Right renal cortex interstitium (tissue), 3 donors: Measurements from ENCODE around the gene SPATA13. TPM values are rescaled to one million over a fixed set of nuclear protein-coding genes. Genes with fewer than 3 reads are reported as not detected.
"Not testable (repeated sequence)": the region's sequence is repeated elsewhere in the genome, so short reads cannot be mapped to it uniquely, and the experiment has no call there.

Experiments used
- DNase-seq, 3 donors: peaks; one replicate each; pipeline ENCODE4 v3.0.0-alpha.2; 2013; ENCODE audit warnings: low read depth in 3 of 3, low spot score in 2 of 3
- polyA plus RNA-seq, 3 donors: library from polyadenylated mRNA; unstranded; fragments of 120-200 nt; gene quantifications; one replicate each; pipeline ENCODE4 v1.2.1, GENCODE V29; 2013; ENCODE audit not compliant: insufficient read length in 3 of 3

SPATA13 gene
- polyA plus RNA-seq = 10 to 100 TPM; 52.4 to 58.5 (median 56.4) TPM

DNA sequence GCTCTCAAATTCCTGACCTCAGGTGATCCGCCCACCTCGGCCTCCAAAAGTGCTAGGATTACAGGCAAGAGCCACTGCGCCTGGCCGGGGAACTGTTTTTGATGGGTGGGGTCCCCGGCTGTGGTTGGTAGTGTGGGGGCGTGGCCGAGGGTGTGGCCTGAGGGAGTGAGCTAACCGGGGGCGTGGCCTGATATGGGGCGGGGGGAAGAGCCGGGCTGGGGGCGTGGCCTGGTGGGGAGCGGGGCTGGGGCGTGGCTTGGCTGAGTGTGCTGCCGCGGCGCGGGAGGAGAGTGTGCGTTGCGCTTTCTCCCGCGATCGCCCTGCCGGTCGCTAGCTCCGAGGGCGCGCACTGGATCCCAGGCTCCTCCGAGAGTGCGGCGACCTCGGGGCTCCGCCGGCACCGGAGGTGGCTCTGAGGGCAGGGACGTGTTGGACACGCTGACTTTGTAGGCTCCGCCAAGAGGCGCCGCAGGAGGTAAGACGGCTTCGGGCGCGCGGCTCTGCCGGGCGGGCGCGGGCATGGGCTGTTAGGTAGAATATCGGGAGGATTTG, at the start of gene SPATA13:
Gene SPATA13 (plus strand): TSS at position 263 of the 552 bp plus-strand sequence. CDS start 62,210 bp downstream, outside the sequence.
- peak; percentile 65 to 81 (median 81) for DNase-seq

DNA sequence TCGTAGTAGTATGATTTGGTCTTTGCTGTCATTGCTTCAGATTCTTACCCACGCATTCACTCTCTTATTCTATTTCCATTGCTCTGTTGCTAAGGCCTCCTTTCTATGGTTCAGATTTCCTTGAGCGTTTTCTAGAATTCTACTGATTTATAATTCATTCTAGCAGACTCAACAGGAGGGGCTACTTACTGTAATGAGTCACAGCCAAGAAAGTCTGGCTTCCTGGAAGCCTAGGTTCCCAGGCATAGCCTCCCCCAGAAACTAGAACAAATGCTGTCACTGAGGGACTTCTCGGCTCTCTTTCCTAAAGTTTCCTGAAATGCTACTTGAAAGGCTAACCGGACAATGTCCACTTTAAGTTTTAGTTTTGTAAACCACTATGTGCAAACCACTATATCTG, 47.7 kb upstream of the SPATA13 start:
- no peak for DNase-seq

DNA sequence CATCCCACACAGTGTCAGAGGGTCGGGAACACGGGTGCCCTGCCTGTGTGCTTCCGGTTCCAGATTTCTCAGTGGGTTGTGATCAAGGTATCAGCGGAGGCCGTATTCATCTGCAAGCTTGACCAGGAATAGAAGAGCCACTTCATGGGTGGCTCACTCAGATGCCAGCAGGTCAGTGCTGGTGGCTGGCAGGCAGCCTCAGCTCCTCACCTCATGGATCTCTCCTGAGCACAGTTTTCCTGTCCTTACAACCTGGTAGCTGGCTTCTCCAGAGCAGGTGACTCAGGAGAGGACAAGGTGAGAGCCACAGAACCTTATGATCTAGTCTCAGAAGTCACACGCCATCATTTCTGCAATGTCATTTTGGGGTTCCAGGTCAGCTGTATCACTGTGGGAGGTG, 44.8 kb upstream of the SPATA13 start:
- no peak for DNase-seq

DNA sequence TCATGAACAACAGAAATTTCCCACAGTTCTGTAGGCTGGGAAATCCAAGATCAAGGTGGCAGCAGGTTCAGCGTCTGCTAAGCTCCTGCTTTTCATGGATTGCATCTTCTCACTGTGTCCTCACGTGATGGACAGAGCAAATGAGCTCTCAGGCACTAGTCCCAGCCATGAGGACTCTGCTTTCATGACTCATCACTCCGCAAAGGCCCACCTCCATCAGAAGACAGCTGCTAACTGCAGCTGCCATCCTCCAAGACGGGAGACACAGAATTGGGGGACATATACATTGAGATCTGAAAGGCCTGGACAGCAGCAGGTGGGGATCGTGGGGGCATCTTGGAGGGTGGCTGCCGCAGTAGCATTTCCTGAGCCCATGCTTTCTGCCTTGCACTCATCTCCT, 44.4 kb upstream of the SPATA13 start:
- no peak for DNase-seq

DNA sequence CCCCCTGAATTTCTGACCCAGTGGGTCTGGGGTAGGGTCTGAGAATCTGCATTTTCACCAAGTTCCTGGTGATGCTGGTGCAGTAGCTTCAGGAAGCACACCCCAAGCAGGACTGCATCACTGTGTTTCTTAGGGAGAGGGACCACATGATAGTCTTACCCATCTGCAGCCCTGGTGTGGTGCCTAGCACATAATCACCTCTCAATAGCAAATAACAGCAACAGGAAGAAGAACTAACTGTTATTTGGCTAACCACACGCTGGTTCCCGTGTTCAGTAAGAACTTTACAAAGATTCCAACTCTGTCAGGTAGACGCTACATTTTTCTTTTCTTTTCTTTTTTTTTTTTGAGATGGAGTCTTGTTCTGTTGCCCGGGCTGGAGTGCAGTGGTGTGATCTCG, 41.9 kb upstream of the SPATA13 start:
- DNase-seq = no peak

DNA sequence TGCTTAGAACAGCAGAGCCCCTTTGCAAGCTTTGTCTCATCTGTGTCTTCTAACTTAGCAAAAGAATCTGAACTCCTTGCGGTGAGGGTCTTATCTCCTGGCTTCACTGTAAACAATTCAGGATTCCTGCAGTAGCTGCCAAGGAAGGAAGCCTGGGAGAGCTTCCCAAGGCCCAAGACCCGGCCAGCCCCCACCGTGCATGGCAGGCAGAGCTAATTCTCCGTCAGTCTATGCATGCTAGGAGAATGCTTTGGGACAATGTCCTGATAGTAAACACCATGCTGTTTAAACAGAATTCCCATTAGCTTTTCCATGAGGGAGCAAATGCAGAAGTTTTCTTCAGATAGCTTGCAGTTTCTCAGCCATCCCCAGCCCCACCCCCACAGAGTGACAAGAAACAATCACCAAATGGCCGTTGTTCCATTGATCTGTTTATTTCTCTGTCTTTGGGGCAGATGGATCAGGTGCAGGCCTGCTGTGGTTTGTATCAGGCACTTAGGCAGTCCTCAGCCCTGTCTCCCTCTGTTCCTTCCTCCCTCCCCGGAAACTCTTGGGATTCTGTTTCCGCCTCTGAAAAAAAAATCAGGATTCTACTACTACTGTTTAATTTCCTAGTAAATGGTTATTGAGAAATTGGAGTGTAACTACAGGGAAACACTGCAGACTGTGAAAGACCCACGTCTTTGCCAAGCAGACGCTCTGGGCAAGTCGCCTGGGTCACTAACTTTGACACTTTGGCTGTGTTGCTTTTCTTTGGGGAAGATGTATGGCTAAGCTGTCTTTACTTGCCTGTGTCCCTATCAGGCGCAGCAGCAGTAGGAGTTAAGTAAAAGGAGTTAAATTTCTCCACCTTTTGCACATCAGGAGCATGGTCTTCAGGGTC, 40.7 kb upstream of the SPATA13 start:
- no peak for DNase-seq

DNA sequence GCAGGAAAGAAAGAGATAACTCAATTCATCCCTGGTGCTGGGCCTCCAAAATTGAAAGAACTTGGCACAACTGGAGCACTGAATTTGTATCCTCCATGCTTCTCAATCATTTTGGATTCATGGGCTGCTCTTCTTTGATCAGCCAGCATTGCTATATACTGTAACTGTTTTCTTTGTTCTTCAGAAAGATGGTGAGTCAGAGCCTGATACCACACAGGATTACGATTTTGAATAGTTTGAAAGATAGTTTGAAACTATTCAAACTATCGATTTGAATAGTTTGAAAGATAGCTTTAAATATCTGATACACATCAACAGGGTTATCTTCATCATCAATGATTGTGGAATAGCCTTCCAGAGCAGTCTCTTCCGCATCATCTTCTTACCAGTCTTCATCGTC, 38.5 kb upstream of the SPATA13 start:
- not testable (repeated sequence) for DNase-seq

DNA sequence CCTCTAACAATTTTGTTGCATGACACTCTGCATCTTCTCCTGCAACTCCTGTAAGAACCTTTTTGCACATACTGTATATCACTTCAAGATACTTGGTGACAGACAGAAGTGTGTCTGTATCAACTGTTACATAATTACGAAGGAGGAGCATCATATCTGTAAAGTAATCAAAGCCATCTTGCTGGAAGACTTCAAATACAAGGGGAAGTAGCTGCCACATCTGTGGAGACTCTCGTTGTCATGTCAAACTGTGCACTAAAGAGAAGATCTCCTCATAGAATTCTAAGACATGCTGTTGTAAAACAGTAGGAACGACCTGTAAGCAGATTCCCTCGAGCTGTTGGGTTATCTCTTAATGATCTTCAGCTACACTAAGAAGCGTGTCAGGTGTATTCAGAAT, 38.0 kb upstream of the SPATA13 start:
- DNase-seq = no peak

DNA sequence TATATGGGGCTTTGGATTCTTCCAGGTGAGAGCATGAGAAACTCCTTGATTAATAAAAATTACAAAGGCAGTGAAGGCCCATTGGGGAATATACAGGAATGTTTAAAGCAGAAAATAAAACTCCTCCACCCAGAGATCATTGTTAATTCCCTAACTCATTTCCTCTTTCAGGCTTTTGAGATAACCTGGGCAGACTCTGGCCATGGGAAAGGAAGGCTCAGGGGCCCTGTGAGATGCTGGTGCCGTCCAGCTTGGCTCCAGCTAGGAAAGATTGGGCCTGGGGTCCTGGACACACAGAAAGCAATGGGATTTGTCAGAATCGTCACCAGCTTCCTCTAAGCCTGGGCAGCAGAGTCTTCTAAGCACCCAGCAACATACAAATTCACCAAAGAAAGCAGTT, 36.8 kb upstream of the SPATA13 start:
- no peak for DNase-seq

DNA sequence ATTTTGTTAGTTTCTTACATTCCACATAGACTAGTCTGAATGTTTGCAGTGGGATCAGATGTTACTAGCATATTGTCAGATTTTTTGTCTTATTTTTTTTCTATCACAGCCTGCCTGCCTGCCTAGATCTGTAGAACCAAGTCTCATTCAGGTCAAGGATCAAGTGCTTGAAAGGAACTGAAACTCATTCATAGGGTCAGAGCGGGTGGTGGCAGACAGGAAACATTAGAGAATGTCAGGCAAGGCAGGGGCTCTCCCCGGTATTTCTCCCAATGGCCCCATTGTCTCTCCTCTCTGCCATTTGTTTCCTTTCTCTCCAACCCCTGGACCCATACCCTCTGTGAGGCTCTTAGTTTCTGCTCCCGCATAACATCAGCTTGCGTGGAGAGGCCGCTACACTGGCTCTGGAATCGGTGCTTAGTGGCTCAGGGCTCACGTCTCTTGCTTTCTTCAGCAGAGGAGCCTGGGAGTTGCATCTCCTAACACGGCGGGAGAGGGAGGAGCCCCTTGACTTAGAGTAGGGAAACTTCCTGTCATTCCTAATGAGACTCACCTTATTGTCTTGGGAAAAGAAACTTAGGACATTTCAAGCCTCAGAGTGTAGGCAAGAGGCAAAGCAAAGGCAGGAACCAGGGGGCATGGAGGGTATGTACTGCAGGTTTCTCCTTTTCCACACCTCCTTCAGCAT, 35.6 kb upstream of the SPATA13 start:
- no peak for DNase-seq

DNA sequence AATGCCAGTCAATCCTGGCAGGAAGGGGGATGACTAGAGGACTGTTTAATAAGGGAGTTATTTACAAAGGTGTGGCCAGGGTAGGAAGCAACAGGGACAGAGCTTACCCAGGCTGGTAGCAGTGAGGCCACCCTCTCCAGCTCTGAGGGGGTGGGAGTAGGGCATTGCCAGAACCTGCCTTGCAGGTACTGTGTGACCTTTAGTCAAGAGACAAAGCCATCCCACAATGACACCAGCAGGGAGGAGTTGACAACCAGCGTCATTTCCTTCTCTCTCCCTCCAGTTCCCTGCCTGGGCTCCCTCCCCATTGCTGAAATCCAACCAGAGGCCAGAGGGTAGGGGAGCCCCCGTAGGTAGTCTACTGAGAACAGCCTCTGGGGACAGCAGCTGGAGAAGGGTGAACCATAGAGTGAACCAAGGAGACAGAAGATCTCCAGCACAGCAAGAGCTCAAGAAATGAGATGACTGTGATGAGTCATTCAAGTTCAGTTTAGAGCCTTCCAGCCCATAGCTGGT, 33.3 kb upstream of the SPATA13 start:
- DNase-seq = no peak

DNA sequence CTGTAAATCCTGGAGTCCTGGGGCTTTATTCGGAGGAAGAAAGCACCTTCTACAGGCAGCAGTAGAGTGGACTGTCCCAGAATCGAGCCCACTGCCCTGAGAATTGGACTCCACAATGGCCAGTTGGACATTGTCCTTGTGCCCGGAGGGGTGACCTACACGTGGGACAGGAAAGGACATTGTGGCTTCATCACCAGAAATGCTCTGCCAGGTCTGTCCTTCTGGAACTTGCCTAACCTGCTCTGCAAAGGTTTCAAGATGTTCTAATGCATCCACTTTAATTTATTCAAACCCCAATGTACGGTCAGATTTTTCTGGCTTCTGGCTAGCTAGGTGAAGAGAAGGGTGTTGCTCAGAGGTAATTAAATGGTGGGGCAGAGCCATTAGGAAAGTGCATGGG, 32.4 kb upstream of the SPATA13 start:
- no peak for DNase-seq

DNA sequence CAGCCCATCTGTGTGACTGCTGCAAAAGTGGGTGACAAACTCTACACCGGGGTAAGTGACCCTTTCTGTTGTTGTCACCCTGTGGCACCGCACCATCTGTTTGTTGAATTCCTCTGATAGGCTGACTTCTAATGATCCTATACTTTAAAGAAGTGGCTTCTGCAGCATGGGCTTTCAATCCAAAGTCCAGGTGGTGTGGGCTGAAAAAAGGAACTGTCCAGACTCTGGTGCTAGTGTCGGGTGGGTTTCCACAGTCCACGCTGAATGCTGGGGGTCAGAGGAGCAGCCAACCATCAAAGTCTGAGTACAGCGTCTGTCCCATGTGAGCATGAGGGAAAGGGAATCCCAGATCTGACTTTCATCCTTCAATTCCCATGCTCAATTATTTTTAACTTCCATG, 31.6 kb upstream of the SPATA13 start:
- no peak for DNase-seq

DNA sequence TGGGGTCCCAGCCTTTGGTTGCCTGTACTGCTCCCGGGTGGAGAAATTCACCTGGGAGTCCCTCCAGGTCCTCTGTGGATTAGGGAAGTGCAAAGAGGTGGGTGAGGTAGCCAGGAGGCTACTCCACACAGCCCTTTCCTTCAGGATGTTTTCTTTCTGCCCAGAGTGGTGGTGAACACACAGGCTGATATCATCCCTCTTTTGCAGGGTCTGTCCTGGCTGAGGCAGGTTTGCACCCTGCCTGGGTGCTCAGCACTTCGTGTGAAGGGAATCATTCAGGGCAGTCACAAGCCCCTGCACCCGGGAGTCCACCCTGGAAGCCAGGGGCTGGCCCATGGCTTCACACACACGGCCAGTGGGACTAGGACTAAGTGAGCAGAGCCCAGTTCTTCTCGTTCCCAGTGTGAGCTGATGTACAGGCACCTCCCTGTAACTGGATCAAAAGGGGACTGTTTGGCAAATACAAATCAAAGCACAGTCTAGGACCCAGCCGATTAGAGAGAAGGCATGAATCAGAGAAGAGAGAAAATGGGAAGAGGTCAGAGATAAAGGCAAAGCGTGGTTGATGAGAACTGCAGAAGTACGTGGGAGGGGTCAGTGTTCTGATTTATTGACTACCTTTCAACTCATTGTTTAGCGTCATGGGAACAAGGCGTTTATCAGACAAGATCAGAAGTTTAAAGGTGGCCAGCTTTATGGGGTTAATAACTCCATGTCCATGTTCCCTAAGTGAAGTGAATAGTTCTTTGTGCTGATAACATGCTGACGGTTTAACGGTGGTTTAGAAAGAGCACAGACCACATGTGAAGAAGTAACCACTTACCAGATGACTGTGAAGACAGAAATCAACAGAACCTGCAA, 30.4 kb upstream of the SPATA13 start:
- no peak for DNase-seq

DNA sequence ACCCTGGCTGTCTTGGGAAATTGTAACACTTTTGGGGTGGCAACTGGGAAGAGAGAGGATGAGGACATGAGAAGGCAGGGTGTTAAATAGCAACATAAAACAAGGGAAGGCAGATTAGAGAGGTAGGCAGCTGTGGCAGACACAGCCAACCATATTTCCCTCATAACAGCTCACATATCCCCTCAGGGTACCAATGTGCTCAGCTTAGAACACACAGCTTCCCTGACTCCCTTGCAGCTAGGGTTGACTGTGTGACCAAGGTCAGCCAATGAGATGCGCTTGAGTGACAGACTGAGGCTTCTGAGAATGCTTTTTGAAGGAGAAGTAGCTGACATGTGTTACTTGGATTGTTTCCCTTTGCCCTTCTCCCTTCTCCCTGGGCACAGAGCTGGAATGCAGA, 28.8 kb upstream of the SPATA13 start:
- no peak for DNase-seq

DNA sequence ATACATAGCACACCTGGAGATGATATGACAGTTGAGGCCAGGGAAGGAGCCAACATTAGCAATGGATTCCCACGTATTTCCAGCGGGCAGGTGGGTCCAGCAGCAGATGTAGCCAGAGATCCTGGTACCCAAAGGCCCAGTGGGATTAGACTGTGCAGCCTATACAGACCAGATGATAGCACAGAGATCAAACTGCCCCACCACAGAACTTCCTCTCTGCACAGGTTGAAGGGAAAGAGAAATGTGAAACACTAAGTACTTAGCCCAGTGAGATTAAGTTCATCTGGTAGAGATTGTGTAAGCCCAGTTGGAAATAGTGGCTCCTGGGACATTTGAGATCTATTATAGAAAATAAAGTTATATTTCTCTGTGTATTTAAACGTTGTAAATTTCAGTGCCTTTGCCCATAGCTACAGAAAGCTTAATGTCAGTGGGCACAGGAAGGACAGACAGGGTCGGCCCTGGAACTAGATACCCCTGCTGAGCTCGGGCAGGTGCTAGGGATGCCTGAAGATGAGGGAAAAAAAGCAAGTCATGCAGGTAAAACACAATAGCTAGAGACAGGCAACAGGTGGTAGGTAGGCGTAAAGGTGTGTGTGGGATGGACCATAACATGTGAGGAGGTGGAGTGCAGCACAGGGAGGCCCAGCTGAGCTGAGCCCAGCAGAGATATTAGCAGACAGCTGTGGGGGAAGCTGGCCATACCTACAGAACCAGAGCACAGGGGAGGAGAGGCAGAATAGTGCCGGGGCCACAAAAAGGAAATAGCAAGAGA, 27.3 kb upstream of the SPATA13 start:
- no peak for DNase-seq

DNA sequence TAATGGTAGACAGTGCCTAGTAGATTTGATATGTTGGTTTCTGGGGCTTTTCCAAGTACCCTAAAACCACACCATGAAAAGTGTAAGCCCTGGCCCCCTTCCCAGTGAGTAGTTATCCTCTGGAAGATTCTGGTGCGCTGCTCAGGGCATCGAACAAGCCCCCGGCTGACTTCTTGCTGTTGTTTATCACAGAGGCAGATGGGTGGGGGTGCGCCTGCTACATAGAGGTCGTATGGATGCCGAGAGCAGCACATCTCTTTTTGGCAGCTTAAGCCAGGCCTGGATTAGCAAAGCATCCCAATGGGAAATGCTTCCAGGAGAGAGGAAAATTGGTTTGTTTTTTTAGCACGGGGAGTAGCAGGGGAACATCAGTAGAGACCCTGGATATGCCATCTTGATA, 26.3 kb upstream of the SPATA13 start:
- no peak for DNase-seq

DNA sequence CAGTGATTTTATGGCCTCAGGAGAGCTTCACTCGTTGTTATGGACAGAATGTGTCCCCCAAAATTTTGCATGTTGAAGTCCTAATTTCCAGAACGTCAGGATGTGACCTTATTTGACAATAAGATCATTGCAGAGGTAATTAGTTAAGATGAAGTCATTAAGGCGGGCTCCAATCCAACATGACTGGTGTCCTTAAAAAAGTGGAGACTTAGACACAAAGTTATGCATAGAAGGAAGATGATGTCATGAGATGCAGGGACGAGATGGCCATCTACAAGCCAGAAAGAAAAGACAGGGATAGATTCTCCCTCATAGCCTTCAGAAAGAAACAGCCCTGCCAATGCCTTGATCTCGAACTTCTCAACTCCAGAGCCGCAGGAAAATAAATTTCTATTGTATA, 25.8 kb upstream of the SPATA13 start:
- DNase-seq = no peak

DNA sequence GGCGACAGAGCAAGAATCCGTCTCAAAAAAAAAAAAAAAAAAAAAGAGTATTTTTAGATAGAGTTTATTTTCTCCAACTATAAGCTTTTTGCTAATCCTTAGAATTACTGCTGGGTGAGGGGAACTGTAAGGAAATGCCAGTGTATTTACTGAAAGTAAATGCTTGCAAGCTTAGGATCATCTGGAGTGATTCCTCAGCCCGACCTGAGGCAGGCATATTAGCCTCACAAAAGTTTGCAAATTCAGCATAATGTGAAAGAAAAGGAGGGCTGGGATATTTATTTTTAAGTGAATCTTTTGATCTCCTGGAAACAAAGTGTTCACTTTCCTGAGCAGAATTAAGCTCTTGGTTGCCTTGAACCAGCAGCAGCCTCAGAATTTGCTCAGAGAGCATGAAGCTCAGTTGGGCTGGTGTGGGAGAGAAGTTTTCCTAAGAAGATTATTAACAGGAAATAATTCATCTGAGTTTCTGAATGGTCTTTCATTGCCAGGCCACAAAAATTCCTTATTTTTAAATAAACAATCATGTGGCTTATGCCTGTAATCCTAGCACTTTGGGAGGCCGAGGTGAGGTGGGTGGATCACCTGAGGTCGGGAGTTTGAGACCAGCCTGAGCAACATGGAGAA, 24.7 kb upstream of the SPATA13 start:
- no peak for DNase-seq
